IgD-negative memory B cell (primary cell): Measurements from ENCODE around the gene HBG2. TPM values are rescaled to one million over a fixed set of nuclear protein-coding genes. Genes with fewer than 3 reads are reported as not detected.

ENCODE experiments used
- H3K27ac Mint-ChIP-seq, 3 donors: one replicate each; pipeline ENCODE4 v1.8.0; 2020 to 2022; ENCODE audit warnings: mild to moderate bottlenecking in 3 of 3, mixed read lengths in 3 of 3, moderate library complexity in 1 of 3
- H3K27me3 Mint-ChIP-seq: one replicate; pipeline ENCODE4 v1.8.0; 2021; ENCODE audit warnings: mixed read lengths
- H3K36me3 Mint-ChIP-seq: one replicate; pipeline ENCODE4 v1.8.0; 2020; ENCODE audit warnings: mild to moderate bottlenecking, mixed read lengths
- H3K4me1 Mint-ChIP-seq, 3 donors: one replicate each; pipeline ENCODE4 v1.8.0; 2020 to 2022; ENCODE audit warnings: mixed read lengths in 3 of 3, mild to moderate bottlenecking in 1 of 3
- H3K4me3 Mint-ChIP-seq, 4 donors: one replicate each; pipeline ENCODE4 v1.8.0; 2020 to 2022; ENCODE audit warnings: mild to moderate bottlenecking in 4 of 4, mixed read lengths in 4 of 4, moderate library complexity in 3 of 4
- H3K9me3 Mint-ChIP-seq, 3 donors: one replicate each; pipeline ENCODE4 v1.8.0; 2020 to 2021; ENCODE audit warnings: mixed read lengths in 3 of 3, mild to moderate bottlenecking in 1 of 3
- polyA plus RNA-seq: library from polyadenylated mRNA; unstranded; fragments of 300-500 nt; fragmentation: Illumina TruSeq; gene quantifications from one replicate; pipeline ENCODE4 v1.2.3, GENCODE V29; 2021

HBG2 gene
- polyA plus RNA-seq, 1 donor from 2014 or later, result 1.0 TPM

- no peak overlapping the region for H3K4me3 Mint-ChIP-seq
- H3K4me1 Mint-ChIP-seq, result no peaks in the 10 kb centered on the region
- H3K9me3 Mint-ChIP-seq, result no peaks in the 10 kb centered on the region
- peaks cover 1% of the 10 kb centered on the region for H3K36me3 Mint-ChIP-seq
- H3K27ac Mint-ChIP-seq, result no peak overlapping the region
- H3K27me3 Mint-ChIP-seq, result peaks cover 8% of the 10 kb centered on the region
These were observed 6.9 kb downstream of the HBG2 start for GRCh38 chr11:5247472-5248192.

- H3K36me3 Mint-ChIP-seq, result peaks cover 1% of the 10 kb centered on the region
- no peak overlapping the region for H3K4me3 Mint-ChIP-seq
- H3K27me3 Mint-ChIP-seq, result peaks cover 8% of the 10 kb centered on the region
- no peaks in the 10 kb centered on the region for H3K4me1 Mint-ChIP-seq
- H3K27ac Mint-ChIP-seq, result no peak overlapping the region
- H3K9me3 Mint-ChIP-seq, result no peaks in the 10 kb centered on the region
These were observed 7.7 kb downstream of the HBG2 start for GRCh38 chr11:5246772-5247471.

DNA sequence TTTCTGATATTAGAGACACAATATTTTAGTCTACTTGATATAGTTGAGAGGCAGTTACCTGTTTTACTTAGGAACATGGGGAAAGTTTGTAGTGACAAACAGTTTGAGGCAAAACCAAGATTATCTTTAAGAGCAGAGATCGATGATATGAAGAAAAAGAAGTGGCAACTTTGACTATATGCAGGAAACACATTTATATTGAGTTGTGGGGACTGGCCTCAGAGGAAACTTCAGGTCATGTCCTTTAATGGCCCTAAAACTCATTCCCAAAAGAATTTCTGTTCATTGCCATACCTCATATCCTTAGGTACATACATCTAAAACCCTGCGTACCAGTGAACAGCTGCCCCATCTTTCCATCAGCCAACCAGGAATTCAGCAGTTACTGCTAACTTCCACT is 9.4 kb downstream of the HBG2 start:
- Mint-ChIP-seq H3K36me3 (peaks cover 1% of the 10 kb centered on the region), H3K27ac (no peak overlapping the region), H3K27me3 (peaks cover 8% of the 10 kb centered on the region), H3K4me3 (no peak overlapping the region), H3K4me1 (no peaks in the 10 kb centered on the region), H3K9me3 (no peaks in the 10 kb centered on the region)

GRCh38 chr11:5243816-5244180 is 10.8 kb downstream of the HBG2 start:
- Mint-ChIP-seq H3K36me3 (peaks cover 1% of the 10 kb centered on the region), H3K4me3 (no peak overlapping the region), H3K4me1 (no peaks in the 10 kb centered on the region), H3K27me3 (peaks cover 8% of the 10 kb centered on the region), H3K9me3 (no peaks in the 10 kb centered on the region), H3K27ac (no peak overlapping the region)

GRCh38 chr11:5242933-5243815 is 11.4 kb downstream of the HBG2 start:
- Mint-ChIP-seq H3K4me3 (no peak overlapping the region), H3K27me3 (peaks cover 8% of the 10 kb centered on the region), H3K27ac (no peak overlapping the region), H3K9me3 (no peaks in the 10 kb centered on the region), H3K36me3 (peaks cover 1% of the 10 kb centered on the region), H3K4me1 (no peaks in the 10 kb centered on the region)

DNA sequence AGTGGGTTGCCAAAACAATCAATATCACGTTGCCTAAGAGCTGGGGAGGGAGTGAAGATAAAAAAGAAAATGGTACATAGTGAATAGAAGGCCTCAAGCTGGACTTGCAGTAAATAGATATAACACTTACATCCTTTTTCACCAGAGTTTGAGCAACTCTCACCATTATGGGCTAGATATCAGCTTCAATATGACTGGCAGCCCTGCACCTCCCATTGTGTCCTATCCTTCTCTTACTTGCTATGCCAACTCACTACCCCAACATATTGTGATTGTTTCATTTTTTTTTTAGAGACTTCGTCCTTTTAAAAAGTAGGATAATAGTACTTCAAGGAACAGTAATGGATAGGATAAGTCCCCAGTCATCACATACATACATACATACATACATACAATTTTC is 12.4 kb downstream of the HBG2 start:
- Mint-ChIP-seq H3K27me3 (peaks cover 8% of the 10 kb centered on the region), H3K4me3 (no peak overlapping the region), H3K36me3 (peaks cover 1% of the 10 kb centered on the region), H3K4me1 (no peaks in the 10 kb centered on the region), H3K9me3 (no peaks in the 10 kb centered on the region), H3K27ac (no peak overlapping the region)

DNA sequence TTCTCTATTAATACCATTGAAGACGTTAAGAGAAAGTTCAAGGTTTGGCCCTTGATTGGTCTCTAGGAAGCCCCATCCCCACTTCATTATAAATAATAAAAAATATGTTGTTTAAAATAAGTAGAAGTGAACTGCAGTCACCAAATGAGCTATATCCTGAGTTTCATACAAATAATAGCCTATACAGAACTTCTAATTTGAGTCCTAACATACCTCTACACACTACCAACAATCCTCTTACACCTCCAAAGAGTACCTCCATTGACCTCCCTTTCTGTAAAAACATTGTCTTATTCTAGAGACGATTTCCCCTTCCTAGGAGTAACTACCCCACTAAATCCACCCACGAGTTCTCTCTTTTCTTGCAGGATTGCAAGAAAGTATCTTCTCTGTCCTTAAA is 13.1 kb downstream of the HBG2 start:
- Mint-ChIP-seq H3K4me3 (no peak overlapping the region), H3K4me1 (no peaks in the 10 kb centered on the region), H3K27ac (no peak overlapping the region), H3K9me3 (no peaks in the 10 kb centered on the region), H3K27me3 (peaks cover 8% of the 10 kb centered on the region), H3K36me3 (peaks cover 1% of the 10 kb centered on the region)

- Mint-ChIP-seq H3K27ac (no peak overlapping the region), H3K9me3 (no peaks in the 10 kb centered on the region), H3K36me3 (no peaks in the 10 kb centered on the region), H3K4me1 (no peaks in the 10 kb centered on the region), H3K27me3 (peaks cover 7% of the 10 kb centered on the region), H3K4me3 (no peak overlapping the region)
These were observed 14.1 kb downstream of the HBG2 start for GRCh38 chr11:5240458-5240857.

GRCh38 chr11:5240056-5240455 is 14.5 kb downstream of the HBG2 start:
- Mint-ChIP-seq H3K27me3 (peaks cover 5% of the 10 kb centered on the region), H3K9me3 (no peaks in the 10 kb centered on the region), H3K4me3 (no peak overlapping the region), H3K4me1 (no peaks in the 10 kb centered on the region), H3K27ac (no peak overlapping the region), H3K36me3 (no peaks in the 10 kb centered on the region)

DNA sequence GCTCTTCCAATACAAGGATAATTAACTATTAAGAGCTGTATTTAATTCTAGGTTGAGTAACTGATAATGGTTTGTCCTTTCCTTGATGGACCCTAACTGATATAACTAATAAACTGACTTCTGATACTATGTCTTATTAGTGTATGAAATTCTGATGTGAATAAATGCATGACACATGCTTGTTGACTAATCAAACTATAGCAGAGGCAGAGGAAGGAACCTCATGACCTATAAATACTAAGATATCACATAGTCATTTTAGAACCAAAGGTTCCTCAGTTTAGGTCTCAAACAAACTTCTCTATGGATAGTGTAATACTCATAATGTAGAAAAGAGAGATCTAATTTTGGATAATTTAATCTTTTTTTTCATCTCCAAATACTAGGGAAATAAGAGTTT is 15.5 kb downstream of the HBG2 start:
- peaks cover 0 to 4% (median 0%) of the 10 kb centered on the region in 3 donors for H3K4me1 Mint-ChIP-seq

DNA sequence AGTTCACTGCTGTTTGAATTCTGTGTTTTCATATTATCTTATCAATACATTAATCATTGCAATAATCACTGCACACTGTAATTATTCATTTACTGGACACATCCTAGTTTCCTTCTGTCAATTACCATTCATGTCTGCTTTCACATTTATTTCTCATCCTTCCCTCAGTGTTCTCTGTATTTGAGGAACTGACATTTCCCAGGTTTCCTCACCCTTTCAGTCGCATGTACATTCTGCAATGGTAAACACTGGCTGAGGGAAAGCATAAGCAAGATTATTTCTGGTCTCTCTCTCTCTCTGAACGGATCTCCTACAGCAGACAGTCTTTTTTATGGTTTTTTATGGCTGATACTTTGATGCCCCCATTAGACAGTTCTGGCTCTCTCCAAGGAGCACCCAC is 16.1 kb downstream of the HBG2 start:
- Mint-ChIP-seq H3K4me1 (peaks cover 0 to 4% (median 0%) of the 10 kb centered on the region in 3 donors), H3K9me3 (no peaks in the 10 kb centered on the region), H3K36me3 (no peaks in the 10 kb centered on the region), H3K27ac (no peak overlapping the region), H3K4me3 (no peak overlapping the region), H3K27me3 (peaks cover 4% of the 10 kb centered on the region)

More for the DNA sequence above, 15.5 kb downstream of the HBG2 start:
- H3K4me3 Mint-ChIP-seq, result no peak overlapping the region
- peaks cover 4% of the 10 kb centered on the region for H3K27me3 Mint-ChIP-seq
- no peaks in the 10 kb centered on the region for H3K9me3 Mint-ChIP-seq
- H3K27ac Mint-ChIP-seq, result no peak overlapping the region
- no peaks in the 10 kb centered on the region for H3K36me3 Mint-ChIP-seq

DNA sequence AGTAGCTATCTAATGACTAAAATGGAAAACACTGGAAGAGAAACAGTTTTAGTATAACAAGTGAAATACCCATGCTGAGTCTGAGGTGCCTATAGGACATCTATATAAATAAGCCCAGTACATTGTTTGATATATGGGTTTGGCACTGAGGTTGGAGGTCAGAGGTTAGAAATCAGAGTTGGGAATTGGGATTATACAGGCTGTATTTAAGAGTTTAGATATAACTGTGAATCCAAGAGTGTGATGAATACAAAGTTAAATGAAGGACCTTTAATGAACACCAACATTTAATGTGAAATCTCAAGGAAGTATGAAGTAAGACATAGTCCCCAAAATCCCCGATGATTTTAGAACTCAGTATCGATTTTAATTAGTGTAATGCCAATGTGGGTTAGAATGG is 17.2 kb downstream of the HBG2 start:
- H3K9me3 Mint-ChIP-seq, result no peaks in the 10 kb centered on the region
- no peak overlapping the region for H3K27ac Mint-ChIP-seq
- H3K36me3 Mint-ChIP-seq, result no peaks in the 10 kb centered on the region
- H3K27me3 Mint-ChIP-seq, result peaks cover 4% of the 10 kb centered on the region
- no peak overlapping the region for H3K4me3 Mint-ChIP-seq
- peaks cover 0 to 4% (median 0%) of the 10 kb centered on the region in 3 donors for H3K4me1 Mint-ChIP-seq

DNA sequence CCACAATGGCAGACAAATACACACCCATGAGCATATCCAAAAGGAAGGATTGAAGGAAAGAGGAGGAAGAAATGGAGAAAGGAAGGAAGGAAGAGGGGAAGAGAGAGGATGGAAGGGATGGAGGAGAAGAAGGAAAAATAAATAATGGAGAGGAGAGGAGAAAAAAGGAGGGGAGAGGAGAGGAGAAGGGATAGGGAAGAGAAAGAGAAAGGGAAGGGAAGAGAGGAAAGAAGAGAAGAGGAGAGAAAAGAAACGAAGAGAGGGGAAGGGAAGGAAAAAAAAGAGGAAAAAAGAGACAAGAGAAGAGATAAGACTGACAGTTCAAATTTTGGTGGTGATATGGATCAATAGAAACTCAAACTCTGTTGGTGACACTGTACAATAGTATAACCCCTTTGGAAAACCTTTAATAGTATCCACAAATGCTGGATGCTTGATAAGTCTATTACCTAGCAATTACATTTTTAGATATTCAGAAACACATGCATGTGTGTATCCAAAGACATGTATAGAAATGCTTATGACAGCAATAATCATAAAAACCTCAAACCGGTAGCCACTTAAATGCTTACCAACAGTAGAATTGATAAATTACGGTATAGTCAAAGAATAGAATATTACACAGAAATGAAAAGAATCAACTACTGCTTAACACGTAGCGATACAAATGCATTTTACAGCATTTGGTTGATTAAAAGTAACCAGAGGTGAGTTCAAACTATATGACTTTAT is 19.1 kb downstream of the HBG2 start:
- Mint-ChIP-seq H3K4me3 (no peak overlapping the region), H3K27me3 (peaks cover 3% of the 10 kb centered on the region), H3K9me3 (no peaks in the 10 kb centered on the region), H3K4me1 (peaks cover 0 to 4% (median 0%) of the 10 kb centered on the region in 3 donors), H3K27ac (no peak overlapping the region), H3K36me3 (no peaks in the 10 kb centered on the region)

DNA sequence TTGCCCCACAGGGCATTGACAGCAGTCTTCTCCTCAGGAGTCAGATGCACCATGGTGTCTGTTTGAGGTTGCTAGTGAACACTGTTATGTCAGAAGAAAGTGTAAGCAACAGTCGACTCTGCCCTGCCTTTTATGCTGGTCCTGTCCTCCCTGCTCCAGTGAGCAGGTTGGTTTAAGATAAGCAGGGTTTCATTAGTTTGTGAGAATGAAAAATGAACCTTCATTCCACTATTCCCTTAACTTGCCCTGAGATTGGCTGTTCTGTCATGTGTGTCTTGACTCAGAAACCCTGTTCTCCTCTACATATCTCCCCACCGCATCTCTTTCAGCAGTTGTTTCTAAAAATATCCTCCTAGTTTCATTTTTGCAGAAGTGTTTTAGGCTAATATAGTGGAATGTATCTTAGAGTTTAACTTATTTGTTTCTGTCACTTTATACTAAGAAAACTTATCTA is 20.2 kb downstream of the HBG2 start, which contains the start of gene HBD:
TSS of gene HBD (minus strand) at position 103 of the 454 bp plus-strand sequence. CDS start at position 53, 50 bp downstream.
- Mint-ChIP-seq H3K4me3 (no peak within 1 kb of the TSS), H3K9me3 (no peaks in the 10 kb centered on the region), H3K27ac (no peak within 1 kb of the TSS), H3K36me3 (no peaks in the 10 kb centered on the region), H3K27me3 (peaks cover 3% of the 10 kb centered on the region), H3K4me1 (peaks cover 0 to 4% (median 0%) of the 10 kb centered on the region in 3 donors)
